ENCODE measurements around the gene SCN5A.
"Not testable (repeated sequence)": the region's sequence is repeated elsewhere in the genome, so short reads cannot be mapped to it uniquely, and the experiment has no call there.

Gene SCN5A

GRCh38 chr3:38578551-38578950 is 70.9 kb downstream of the SCN5A start:
- DNase-seq (ENCODE audit: low spot score) = no peak

DNA sequence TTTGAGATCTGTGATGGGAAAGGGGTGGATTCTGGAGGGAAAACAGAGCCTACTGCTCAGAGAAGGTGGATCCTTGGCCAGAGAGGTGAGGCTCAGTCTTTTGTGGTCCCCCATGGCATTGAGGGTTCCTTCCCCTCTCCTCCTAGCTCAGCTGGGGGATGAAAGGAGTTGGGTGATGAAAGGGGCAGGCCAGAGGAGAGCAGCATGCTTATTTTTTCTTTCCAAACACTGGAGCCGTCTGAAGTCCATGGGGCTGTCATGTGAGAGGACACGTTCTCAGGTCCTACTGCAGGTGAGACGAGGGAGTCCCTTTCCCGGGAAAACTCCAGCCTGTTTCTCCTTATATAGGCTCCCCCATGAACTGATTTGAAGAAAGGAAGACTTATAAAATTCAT is 71.4 kb downstream of the SCN5A start:
- no peak for DNase-seq (ENCODE audit: low spot score)

DNA sequence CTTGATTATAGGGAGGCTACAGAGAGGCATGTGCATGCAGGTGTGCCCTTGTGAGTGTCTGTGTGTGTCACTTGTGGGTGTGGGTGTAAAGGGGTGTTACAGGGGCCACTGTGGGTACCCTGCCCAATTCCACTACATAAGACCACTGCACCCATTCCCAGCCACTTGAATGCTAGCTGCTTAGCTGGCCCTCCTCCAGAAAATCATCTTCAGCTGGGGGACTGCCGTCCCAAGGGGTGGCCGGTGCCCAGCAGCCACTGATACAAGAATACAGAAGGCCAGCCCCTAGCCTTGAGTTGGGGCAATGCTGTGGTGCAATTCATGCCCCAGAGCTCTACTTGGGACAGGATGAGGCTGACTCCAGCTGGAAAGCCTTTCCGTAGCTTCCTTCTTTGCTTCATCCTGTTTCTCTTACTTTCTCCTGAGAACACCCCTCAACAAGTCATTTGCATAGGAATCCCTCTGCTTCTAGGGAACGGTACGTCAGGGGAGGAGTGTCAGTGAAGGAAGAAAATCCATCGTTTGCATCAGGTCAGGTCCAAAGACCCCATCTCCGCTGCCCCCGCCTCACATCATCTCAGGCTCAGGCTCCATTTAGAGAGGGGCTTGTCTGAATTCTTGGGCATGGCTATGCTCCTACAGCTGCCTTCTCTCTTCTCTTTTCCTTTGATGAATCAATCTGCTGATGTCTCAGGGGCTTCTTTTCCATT is 72.0 kb downstream of the SCN5A start:
- no peak for DNase-seq (ENCODE audit: low spot score)

GRCh38 chr3:38576526-38577370 is 72.7 kb downstream of the SCN5A start:
- DNase-seq (ENCODE audit: low spot score) = no peak

- no peak for DNase-seq (ENCODE audit: low spot score)
These were observed 73.4 kb downstream of the SCN5A start for GRCh38 chr3:38576131-38576525.

DNA sequence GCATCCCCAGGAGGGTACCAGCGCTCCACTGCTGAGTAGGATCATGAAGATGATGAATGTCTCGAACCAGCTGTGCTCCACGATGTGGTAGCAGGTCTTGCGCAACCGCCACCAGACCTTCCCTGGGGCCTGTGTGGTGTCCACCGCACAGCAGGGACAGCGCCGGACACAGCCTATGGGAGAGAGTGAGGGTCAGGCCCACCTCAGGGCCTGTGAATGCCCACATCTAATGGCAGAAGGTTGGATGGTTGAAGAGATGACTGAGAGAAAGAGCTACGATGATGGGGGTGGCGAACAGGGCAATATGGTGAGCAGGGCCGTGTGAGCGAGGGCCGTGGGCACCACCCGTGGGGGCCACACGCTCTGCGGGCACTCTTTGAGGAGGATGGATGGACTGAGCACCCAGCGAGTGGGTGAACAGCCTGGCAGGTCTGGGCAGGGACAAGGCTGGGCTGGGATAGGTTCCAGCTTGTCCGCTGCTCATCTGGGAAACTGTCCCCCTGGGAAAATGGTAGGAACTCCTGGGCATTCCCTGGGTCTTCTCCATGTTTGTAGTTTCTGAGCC is 74.1 kb downstream of the SCN5A start:
- DNase-seq (ENCODE audit: low spot score) = no peak

- DNase-seq (ENCODE audit: low spot score) = no peak
These were observed 74.8 kb downstream of the SCN5A start for GRCh38 chr3:38574411-38575278.

DNA sequence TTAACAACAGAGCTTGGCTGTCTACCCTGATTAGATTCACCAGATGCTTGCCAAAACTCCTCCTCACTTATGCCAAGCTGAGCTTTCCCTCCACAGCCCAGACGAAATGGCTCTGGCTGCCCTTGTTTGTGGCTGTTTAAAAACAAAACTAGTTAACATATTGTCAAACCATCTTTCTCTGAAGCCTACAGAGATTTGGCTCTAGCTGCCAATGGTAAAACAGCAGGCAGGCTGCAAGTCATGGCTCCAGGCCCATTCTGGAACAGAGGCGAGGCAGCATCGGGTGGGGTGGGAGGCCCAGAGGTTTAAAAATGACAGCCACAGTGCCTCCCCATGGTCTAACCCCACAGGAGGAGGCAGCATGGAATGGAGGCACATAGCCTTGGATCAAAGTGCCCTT is 75.9 kb downstream of the SCN5A start:
- peak; percentile 54 for DNase-seq (ENCODE audit: low spot score)

DNA sequence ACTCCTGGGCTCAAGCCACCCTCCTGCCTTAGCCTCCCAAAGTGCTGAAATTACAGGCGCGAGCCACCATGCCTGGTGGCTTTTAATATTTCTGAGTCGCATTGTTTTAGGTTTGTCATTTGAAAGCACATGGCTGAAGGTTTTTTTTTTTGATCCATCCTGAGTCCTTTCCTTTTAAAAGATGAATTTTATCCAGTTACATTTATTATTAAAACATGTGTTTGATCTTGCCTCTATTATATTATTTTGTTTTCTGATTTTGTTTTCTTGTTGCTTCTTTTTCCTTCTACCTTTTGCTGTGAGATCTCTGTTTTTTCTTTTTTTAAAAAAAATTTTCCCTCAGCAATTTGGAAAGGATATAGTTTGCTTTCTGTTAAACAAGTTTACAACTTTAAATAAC is 76.4 kb downstream of the SCN5A start:
- DNase-seq (ENCODE audit: low spot score) = no peak

- DNase-seq (ENCODE audit: low spot score) = no peak
These were observed 82.0 kb downstream of the SCN5A start for GRCh38 chr3:38567498-38567897.

GRCh38 chr3:38566794-38567193 is 82.7 kb downstream of the SCN5A start:
- not testable (repeated sequence) for DNase-seq (ENCODE audit: low spot score)

DNA sequence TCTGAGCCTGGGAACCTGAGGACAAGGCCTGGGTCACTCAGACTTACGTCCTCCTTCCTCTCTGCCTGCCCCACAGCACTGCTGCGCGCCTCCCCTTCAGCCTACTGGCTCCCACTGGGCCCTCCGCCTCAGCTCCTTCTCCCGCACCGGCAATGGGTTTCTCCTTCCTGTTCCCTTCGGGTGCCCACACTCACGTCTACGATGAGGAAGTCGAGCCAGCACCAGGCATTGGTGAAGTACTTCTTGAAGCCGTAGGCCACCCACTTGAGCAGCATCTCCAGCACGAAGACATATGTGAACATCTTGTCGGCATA is 83.3 kb downstream of the SCN5A start:
- DNase-seq (ENCODE audit: low spot score) = no peak

DNA sequence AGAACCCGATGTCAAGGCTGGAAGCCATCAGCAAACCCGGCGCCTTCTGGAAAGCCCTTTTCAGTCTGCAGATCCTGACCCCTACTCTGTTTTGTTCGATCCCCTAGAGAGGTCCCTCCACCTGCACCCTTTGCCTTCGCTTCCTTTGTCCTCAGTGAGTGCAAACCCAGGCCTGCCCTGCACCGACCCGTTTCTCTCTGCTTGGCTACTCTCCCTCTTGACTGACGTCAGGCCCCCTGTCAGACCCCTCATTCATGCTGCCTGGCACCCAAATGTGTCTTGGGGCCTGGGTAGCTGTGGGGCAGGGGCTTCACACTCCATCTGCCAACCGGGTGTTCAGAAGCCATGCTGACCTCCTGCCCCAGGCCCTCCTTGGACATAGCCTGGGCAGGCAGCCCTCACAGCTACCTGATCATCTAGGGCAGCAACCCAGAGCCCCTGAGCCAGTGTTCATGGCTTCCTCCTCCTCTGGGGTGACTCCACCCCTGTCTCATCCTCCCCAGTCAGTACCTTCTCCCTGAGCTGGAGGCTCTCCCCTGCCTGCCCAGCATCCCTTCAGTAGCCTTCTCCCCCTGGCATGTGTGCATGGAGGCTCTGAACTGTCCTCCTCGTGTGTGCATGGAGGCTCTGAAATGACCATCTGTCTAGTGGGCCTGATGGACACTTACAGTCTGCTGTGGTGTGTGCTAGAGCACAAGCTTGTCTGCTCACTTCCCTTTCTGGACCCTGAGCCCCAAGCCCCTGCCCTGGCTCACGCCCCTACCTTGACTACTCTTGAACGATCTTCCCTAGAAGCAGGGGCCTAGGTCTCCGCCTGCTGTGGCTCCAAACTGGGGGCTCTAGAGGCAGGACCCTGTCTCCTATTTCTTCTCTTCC is 83.9 kb downstream of the SCN5A start:
- no peak for DNase-seq (ENCODE audit: low spot score)

- no peak for DNase-seq (ENCODE audit: low spot score)
These were observed 84.7 kb downstream of the SCN5A start for GRCh38 chr3:38564631-38565338.

DNA sequence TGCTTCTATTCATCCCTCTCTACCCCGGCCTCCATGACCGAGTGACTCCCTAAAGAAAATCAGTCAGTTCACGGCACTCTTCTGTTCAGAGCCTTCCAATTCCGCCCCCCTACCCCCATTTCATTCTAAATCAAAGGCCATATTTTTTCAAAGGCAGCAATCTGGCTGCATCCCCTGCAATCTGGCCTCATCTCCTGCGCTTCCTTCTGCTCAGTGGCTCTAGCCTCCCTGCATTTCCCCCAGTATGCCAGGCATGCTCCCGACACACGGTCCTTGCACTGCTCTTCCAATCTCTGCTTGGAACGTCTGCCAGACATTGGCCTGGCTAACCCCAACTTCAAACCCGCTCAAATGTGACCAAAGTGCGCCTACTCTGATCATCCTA is 85.6 kb downstream of the SCN5A start:
- DNase-seq (ENCODE audit: low spot score) = no peak

DNA sequence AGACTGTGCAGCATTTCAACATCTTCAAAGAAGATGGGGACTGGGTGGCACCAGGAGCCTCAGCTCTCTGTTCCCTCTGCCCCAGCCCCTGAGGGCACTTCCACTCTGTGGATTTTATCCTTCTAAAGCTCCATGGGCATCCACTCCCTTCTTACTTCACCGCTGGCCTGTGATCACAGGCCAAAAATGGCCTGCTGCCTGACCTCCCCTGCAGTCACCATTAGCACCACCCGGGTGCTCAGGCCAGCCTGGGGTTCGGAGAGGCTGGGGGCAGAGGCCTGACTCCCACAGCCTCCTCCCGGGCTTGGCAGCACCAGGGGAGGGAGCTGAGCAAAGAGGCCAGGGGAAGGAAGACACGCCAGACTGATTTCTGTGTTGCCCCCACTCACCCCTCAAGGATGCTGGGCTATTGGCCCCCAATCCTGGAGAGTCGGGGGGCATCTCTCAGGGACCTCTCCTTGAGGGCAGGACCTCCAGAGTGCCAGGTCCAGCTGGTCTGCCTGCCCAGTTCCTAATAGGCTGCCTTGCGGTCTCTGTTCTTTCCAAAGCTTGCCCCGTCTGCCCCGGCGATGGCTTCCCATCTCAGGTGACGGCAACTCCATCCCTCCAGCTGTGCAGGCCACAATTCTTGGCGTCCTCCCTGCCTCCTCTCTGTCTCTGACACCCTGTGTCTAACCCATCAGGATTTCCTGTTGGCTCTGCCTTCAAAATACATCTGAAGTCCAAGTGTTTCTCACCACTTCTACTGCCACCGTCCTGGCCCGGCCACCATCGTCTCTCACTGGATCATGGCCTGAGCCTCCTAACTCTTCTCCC is 86.2 kb downstream of the SCN5A start:
- DNase-seq (ENCODE audit: low spot score) = no peak

- no peak for DNase-seq (ENCODE audit: low spot score)
These were observed 87.0 kb downstream of the SCN5A start for GRCh38 chr3:38562467-38562925.

DNA sequence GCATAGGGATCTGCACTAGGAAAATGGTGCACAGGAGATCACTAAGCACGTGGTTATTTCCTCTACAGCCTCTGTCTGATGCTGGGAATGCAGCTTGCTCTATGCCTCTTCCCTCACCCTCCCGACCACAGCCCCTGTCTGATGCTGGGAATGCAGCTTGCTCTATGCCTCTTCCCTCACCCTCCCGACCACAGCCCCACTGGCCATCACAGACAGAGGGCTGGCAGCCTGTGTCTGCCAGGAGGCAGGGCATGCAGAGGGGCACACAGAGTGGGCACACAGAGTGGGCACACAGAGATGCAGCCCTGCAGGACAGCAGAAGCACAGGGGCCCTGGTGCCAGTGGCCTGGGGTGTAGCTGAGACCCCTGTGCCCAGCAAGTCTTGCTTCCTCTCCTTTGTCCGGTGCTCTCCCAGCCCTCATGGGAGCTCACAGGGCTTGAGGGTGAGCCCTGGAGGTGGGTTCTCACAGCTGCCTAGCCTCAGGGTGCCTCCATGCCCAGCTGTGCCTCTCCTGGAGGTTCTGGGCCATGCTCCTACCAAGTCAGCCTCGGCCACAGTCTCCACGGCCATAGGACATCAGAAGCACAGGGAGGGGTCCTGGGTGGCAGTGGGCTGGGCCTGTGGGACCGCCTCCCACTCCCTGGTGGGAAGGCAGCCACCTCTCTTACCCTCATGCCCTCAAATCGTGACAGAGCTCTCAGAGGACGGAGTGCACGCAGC is 87.6 kb downstream of the SCN5A start:
- DNase-seq (ENCODE audit: low spot score) = no peak
